Measurements from ENCODE around the gene RIMBP2.

Gene RIMBP2

DNA sequence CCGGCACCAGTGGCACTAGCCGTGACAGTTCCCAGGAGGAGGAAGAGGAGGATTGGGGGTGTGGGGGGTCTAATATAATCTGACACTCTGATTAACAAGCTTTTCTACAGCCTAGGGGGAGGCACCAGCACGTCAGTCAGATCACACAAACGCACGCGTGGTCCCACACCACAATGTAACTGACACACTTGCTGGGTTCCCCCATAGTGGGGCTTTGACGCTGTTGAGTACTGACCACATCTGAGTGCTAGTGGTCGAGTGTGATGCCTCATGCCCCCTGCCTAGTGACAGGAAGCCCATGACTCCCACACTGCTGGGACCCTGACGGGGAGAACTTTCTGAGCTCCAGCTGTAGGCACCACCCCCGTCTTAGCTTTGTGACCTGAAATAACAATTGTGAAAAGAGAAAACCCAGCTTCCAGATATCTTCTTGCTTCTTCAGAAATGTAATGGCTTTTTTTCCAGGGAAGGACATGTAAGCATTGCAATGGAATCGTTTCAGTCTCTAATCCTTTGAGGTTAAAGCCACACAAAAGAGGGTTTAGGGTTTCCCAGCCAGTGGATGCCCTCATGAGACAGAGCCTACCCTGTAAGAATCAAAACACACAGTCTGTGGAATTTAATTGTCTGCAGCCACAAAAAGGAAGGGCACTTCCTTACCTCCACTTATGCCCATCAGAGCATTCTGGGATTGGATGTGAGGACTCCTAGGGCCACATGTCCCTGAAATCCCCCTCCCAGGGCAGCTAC, 194.5 kb downstream of the RIMBP2 start:
- in situ Hi-C loops (cut with HindIII; ENCODE audit: low pct_ligation_motif_present, low pct_unique_long_range_greater_than_20kb, low sequenced_read_pairs), result no loop called here
- no peak for DNase-seq

GRCh38 chr12:130520784-130521183, 195.3 kb downstream of the RIMBP2 start:
- no peak for DNase-seq
- in situ Hi-C loops (cut with HindIII; ENCODE audit: low pct_ligation_motif_present, low pct_unique_long_range_greater_than_20kb, low sequenced_read_pairs), result no loop called here

DNA sequence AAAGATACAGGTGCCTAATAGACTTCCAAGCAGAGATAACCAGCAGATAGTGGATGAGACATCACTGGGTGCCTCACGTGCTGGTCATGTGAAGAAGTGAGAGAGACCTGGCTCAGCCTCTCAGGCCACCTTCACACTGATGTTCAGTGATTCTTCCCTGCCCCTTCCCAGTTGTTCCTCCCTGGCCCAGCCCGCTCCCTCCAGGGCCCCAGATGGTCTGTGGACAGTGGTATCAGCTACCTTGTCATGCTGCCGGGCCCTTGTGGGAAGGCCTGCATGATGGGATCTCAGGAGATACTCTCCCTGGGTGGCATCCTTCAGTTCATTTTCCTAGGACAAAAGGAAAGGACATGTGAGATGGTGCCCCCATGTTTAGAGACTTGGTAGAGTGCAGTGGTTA, 198.5 kb downstream of the RIMBP2 start:
- no peak for DNase-seq
- in situ Hi-C loops (cut with HindIII; ENCODE audit: low pct_ligation_motif_present, low pct_unique_long_range_greater_than_20kb, low sequenced_read_pairs), result no loop called here

GRCh38 chr12:130514149-130514551, 201.9 kb downstream of the RIMBP2 start:
- DNase-seq, result no peak
- in situ Hi-C loops (cut with HindIII; ENCODE audit: low pct_ligation_motif_present, low pct_unique_long_range_greater_than_20kb, low sequenced_read_pairs), result no loop called here

GRCh38 chr12:130513556-130513955, 202.5 kb downstream of the RIMBP2 start:
- in situ Hi-C loops (cut with HindIII; ENCODE audit: low pct_ligation_motif_present, low pct_unique_long_range_greater_than_20kb, low sequenced_read_pairs), result no loop called here
- DNase-seq, result no peak

GRCh38 chr12:130511285-130511684, 204.8 kb downstream of the RIMBP2 start:
- no peak for DNase-seq
- in situ Hi-C loops (cut with HindIII; ENCODE audit: low pct_ligation_motif_present, low pct_unique_long_range_greater_than_20kb, low sequenced_read_pairs), result no loop called here

- no peak for DNase-seq
- in situ Hi-C loops (cut with HindIII; ENCODE audit: low pct_ligation_motif_present, low pct_unique_long_range_greater_than_20kb, low sequenced_read_pairs), result no loop called here
Observed at GRCh38 chr12:130509454-130509853, 206.6 kb downstream of the RIMBP2 start.

GRCh38 chr12:130508847-130509246, 207.3 kb downstream of the RIMBP2 start:
- in situ Hi-C loops (cut with HindIII; ENCODE audit: low pct_ligation_motif_present, low pct_unique_long_range_greater_than_20kb, low sequenced_read_pairs), result no loop called here

GRCh38 chr12:130508318-130508717, 207.8 kb downstream of the RIMBP2 start:
- DNase-seq, result no peak
- in situ Hi-C loops (cut with HindIII; ENCODE audit: low pct_ligation_motif_present, low pct_unique_long_range_greater_than_20kb, low sequenced_read_pairs), result no loop called here

More at GRCh38 chr12:130508847-130509246, 207.3 kb downstream of the RIMBP2 start:
- no peak for DNase-seq

DNA sequence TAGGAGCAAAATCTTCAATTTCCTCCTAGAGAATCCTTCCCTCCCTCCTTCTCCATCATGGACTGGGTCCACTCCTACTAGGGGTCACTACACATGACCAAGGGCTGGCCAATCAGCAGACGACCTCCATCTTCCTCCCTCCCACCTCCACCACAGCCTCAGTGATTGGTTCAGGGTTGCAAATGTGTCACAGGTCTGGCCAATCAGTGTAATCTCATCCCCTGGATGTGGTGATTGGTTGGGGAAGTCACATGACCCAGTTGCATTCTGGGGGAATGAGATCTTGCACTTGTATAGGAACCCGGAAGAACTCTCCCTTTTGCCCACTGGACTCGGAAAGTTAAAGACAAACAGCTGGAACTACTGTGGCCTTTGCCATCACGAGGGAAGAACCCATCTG, 209.3 kb downstream of the RIMBP2 start:
- in situ Hi-C loops (cut with HindIII; ENCODE audit: low pct_ligation_motif_present, low pct_unique_long_range_greater_than_20kb, low sequenced_read_pairs), result no loop called here
- DNase-seq, result no peak

DNA sequence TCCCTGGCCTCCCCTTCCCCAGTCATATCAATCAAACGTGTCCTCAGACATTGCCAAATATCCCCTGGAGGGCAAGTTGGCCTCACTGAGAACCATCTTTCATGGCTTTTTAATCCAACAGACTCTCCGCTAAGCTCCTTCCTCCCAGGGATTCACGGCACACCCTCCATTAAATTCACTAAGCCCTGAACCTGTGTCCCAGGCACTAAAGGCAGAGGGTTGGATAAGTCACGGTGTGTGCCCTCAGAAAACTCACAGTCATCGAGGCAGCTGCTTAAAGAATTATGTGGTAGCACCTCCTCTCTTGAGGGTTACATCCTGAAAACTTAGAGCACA, 211.3 kb downstream of the RIMBP2 start:
- no peak for DNase-seq
- in situ Hi-C loops (cut with HindIII; ENCODE audit: low pct_ligation_motif_present, low pct_unique_long_range_greater_than_20kb, low sequenced_read_pairs), result no loop called here

DNA sequence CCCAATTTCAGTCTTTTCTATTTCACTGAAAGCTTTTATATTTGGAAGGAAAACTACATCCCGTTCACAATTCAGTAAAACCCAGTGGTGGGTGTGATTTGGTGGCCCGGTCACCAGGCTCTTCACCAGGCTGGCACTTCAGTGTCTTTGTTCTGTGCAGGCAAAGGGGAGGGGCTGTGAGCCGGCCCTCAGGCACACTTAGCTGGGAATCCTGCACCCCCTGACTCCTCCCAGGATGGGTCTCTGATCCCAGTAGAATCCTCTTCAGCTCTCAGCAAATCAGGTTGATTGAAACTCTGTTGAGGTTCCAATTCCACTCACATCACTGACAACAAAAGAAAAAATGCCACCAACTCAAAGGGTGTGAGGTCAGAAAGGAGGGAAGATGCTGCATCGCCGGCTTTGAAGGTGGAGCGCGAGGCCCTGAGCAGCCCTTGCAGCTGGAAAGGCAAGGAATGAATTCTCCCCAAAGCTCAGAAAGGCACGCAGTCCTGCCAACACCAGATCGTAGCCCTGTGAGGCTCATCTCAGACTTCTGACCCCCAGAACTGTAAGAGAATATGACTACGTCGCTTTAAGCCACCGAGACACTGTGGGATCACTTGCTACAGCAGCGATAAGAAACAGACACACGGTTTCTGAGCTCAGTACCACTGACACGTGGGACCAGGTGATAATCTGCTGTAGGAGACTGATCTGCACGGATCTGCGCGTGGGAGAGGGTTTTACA, 211.8 kb downstream of the RIMBP2 start:
- no peak for DNase-seq
- in situ Hi-C loops (cut with HindIII; ENCODE audit: low pct_ligation_motif_present, low pct_unique_long_range_greater_than_20kb, low sequenced_read_pairs), result no loop called here

DNA sequence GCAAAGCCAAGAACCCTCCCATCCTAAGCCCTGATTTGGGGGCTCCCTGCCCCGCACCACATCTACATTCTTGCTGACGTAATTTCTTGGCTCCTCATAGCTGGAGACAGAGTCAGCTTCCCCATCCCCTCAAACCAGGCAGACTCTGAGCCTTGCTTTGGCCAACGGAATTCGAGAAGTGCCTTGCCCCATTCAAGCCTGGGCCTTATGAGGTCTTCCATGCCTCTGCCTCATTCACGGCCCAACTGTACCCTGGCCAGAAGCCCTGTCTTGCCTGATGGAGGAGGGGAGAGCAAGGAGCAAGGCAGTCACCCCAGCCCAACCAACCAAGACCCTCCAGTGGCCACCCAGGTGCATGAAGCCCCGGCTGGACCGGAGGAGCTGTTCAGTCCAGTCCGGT, 214.3 kb downstream of the RIMBP2 start:
- in situ Hi-C loops (cut with HindIII; ENCODE audit: low pct_ligation_motif_present, low pct_unique_long_range_greater_than_20kb, low sequenced_read_pairs), result no loop called here
- DNase-seq, result no peak

GRCh38 chr12:130500835-130501330, 215.2 kb downstream of the RIMBP2 start:
- no peak for DNase-seq
- in situ Hi-C loops (cut with HindIII; ENCODE audit: low pct_ligation_motif_present, low pct_unique_long_range_greater_than_20kb, low sequenced_read_pairs), result no loop called here

DNA sequence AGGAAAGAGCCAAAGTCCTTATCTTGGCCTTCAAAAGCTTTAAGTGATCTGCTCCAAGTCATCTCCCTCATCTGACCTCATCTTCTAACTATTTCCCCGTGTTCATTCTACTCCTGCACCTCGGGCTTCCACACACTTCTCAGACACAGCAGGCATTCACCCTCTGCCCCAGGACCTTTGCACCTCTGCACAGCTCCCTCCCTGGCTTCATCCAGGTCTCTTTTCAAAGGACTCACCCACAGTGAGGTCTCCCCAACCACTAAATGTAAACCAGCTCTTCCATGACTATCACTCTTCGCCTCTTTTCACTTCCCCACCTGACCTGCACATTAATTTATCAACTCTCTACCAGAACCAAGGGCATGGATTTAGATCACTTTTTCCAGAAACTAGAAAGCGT, 216.6 kb downstream of the RIMBP2 start:
- DNase-seq, result no peak

DNA sequence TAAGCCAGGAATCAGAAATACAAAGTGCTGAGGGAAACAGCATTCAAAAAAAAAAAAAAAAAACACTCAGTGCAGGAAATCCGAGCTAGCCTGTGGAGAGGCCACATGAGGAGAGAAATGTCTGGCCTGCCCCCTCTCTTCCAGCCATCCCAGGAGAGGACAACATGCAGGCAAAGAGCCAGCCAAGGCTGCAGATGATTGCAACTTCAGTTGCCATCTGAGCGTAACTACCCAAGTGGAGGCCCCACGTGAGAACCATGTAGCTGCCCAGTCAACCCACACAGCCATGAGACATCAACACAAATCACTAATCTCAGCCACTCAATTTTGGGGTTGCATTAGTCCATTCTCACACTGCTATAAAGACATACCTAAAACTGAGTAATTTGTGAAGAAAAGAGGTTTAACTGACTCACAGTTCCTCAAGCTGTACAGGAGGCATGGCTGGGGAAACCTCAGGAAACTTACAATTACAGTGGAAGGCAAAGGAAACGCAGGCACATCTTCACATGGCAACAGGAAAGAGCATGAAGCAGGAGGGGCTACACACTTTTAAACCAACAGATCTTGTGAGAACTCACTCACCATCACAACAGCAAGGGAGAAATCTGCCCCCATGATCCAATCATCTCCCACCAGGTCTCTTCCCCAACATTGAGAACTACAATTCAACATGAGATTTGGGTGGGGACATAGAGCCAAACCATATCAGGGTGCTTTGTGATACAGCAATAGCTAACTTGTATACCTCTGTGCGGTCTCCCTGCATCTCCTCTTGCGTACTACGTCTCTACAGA, 217.3 kb downstream of the RIMBP2 start:
- in situ Hi-C loops (cut with HindIII; ENCODE audit: low pct_ligation_motif_present, low pct_unique_long_range_greater_than_20kb, low sequenced_read_pairs), result no loop called here
- no peak for DNase-seq

More for the DNA sequence above, 216.6 kb downstream of the RIMBP2 start:
- in situ Hi-C loops (cut with HindIII; ENCODE audit: low pct_ligation_motif_present, low pct_unique_long_range_greater_than_20kb, low sequenced_read_pairs), result no loop called here

DNA sequence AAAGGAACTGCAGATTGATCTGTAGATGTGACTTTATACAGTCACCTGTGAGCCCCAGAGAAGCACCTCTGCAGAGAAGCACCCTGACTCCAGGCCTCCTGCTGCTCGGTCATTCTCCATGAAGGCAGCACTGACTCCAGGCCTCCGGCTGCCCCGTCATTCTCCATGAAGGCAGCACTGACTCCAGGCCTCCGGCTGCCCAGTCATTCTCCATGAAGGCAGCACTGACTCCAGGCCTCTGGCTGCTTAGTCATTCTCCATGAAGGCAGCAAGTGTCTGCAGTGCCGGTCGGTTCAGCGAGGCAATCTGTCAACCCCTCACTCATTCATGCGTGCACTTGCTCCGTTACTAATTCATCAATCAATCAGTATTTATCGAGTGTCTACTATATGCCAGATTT, 218.1 kb downstream of the RIMBP2 start:
- in situ Hi-C loops (cut with HindIII; ENCODE audit: low pct_ligation_motif_present, low pct_unique_long_range_greater_than_20kb, low sequenced_read_pairs), result no loop called here
- DNase-seq, result no peak

DNA sequence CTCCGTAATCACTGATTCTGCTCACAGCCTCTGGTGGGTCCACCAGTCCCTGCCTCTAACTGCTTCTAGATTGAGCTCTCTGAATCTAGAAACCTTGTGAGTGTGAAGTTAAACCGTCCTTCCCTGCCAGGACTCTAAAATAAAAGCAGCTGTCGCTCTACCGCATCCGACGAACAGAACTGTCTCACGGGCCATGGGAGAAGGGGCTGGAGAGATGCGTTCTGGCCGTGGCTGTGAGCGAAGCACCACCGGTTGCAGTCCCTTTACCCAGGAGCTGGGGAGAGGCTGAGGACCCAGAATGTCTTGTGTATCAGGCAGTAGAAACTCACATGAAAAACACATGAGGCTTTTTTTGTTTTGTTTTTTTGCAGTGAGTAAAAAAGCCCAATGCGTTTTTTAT, 218.8 kb downstream of the RIMBP2 start:
- in situ Hi-C loops (cut with HindIII; ENCODE audit: low pct_ligation_motif_present, low pct_unique_long_range_greater_than_20kb, low sequenced_read_pairs), result no loop called here
- no peak for DNase-seq

- in situ Hi-C loops (cut with HindIII; ENCODE audit: low pct_ligation_motif_present, low pct_unique_long_range_greater_than_20kb, low sequenced_read_pairs), result no loop called here
- no peak for DNase-seq
Observed at GRCh38 chr12:130496516-130497120, 219.5 kb downstream of the RIMBP2 start.
